Astrocyte of the cerebellum (primary cell): Measurements from ENCODE around the gene VDAC1.
"Not testable (repeated sequence)": the region's sequence is repeated elsewhere in the genome, so short reads cannot be mapped to it uniquely, and the experiment has no call there.

Experiments used
- DNase-seq: peaks from one replicate; pipeline ENCODE4 v3.0.0-alpha.2; 2011; ENCODE audit warnings: low read depth
- H3K4me3 ChIP-seq: 2 replicates; pipeline ENCODE4 v1.5.1; 2011; ENCODE audit warnings: mild to moderate bottlenecking, low read depth, low read length, moderate library complexity
- in situ Hi-C: cut with HindIII; loops from 2 replicates; pipeline ENCODE4 v1.10.0; 2017; ENCODE audit warnings: low sequenced_read_pairs
- TF ChIP-seq, protein P1 (sequence below): IDR thresholded peaks from 2 replicates; pipeline ENCODE4 v1.5.1; 2012; ENCODE audit warnings: low read length, low read depth, moderate library complexity, mild to moderate bottlenecking; ENCODE audit errors: missing control alignments

Gene VDAC1

GRCh38 chr5:133942614-133943474 is 61.9 kb downstream of the VDAC1 start:
- in situ Hi-C loops, result loop anchor here (10.0 kb wide), 1 partner anchor 388 kb away; no protein-coding TSS in a partner anchor
- TF ChIP-seq, protein P1, sequence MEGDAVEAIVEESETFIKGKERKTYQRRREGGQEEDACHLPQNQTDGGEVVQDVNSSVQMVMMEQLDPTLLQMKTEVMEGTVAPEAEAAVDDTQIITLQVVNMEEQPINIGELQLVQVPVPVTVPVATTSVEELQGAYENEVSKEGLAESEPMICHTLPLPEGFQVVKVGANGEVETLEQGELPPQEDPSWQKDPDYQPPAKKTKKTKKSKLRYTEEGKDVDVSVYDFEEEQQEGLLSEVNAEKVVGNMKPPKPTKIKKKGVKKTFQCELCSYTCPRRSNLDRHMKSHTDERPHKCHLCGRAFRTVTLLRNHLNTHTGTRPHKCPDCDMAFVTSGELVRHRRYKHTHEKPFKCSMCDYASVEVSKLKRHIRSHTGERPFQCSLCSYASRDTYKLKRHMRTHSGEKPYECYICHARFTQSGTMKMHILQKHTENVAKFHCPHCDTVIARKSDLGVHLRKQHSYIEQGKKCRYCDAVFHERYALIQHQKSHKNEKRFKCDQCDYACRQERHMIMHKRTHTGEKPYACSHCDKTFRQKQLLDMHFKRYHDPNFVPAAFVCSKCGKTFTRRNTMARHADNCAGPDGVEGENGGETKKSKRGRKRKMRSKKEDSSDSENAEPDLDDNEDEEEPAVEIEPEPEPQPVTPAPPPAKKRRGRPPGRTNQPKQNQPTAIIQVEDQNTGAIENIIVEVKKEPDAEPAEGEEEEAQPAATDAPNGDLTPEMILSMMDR, result no peak
- DNase-seq, result no peak
- H3K4me3 ChIP-seq, result no peak overlapping the region

DNA sequence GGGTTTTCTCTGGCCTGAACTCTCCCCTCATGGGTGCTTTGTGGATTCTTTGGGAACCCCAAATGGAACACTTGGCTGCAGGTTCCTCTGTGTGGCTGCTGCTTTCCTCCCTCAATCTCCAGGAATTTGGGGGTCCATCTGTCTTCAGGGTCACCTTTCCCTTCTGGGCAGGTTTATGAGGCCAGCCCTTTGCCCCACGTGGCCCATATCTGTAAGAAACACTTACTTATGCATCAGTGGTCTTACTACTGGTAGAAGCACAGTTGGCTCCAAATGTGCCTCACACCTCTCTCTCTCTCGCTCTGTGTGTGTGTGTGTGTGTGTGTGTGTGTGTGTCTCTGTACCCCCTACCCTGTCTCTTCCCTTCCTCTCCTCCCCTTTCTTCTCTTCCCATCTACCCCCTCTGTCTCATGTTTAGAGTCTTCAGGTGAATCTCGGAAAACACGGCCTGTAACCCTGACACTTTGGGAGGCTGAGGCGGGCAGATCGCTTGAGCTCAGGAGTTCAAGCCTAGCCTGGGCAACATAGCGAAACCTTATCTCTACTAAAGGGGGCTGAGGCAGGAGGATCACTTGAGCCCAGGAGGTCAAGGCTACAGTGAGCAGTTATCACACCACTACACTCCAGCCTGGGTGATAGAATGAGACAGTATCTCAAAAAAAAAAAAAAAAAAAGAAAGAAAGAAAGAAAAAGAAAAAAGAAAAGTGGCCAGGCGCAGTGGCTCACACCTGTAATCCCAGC is 63.1 kb downstream of the VDAC1 start:
- in situ Hi-C loops, result loop anchor here (10.0 kb wide), 1 partner anchor 387 kb away; no protein-coding TSS in a partner anchor
- TF ChIP-seq, protein P1, result no peak
- no peak overlapping the region for H3K4me3 ChIP-seq
- no peak for DNase-seq

DNA sequence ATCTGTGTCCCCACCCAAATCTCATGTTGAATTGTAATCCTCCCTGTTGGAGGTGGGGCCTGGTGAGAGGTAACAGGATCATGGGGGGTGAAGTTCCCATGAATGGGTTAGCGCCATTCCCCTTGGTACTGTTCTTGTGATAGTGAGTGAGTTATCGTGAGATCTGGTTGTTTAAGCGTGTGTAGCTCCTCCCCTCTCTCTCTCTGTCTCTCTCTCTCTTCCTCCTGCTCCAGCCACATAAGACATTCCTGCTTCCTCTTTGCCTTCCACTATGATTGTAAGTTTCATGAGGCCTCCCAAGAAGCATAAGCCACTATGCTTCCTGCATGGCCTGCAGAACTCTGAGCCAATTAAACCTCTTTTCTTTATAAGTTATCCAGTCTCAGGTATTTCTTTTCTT is 65.1 kb downstream of the VDAC1 start:
- no peak overlapping the region for H3K4me3 ChIP-seq
- DNase-seq, result no peak
- TF ChIP-seq, protein P1, result no peak
- in situ Hi-C loops, result loop anchor here (10.0 kb wide), 1 partner anchor 385 kb away; no protein-coding TSS in a partner anchor

DNA sequence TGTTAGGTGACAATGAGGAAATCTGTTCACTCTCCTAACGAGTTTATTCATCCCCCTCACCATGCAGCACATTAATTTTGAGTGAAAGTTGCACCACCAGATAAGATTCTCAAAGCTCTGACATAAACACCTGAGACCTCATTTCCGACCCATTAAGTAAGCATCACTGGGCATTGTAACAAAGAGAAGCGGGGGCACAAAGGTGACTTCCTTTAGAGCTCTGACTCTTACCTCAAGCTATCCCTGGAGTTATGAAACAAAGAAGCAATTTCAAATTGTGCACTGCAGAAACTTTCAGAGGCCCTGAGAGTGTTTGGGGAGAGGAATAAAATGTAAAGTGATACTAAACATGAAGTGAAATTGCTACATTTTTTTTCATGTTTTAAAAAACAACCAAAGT is 65.8 kb downstream of the VDAC1 start:
- TF ChIP-seq, protein P1, result no peak
- DNase-seq, result no peak
- in situ Hi-C loops, result no loop called here
- no peak overlapping the region for H3K4me3 ChIP-seq

DNA sequence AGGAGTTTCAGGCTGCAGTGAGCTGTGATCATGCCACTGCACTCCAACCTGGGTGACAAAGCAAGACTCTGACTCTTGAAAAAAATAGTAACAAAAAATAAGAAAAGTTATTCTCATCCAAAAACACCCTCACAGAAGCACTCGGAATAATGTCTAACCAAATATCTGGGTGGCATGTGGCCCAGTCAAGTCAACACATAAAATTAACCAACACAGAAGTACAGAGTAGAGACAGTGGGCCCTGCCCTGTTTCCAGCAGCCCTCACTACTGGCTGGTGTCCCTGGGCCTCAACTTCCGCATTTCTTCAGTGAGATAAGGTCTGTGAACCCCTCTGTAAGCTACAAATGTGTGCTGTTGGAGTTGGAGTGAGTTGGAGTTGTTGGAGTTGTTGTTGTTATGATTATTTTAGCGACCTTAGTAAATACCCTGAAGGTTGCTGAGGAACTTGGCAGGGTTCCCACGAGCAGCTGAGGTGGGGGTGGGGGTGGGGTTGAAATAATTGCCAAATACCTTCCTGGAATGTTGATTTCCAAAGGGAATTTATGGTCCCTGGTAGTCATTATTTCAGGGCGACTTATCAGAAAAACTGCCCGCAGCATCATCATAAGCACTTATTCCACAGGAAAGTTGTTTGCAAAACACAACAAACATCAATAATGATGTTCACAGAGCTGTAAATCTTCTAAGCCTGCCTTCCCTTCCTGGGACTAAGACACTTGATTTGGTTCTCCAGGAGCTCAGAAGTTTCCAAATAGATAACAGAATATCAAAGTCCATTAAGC is 66.5 kb downstream of the VDAC1 start:
- in situ Hi-C loops, result no loop called here
- H3K4me3 ChIP-seq, result no peak overlapping the region
- TF ChIP-seq, protein P1, result no peak
- no peak for DNase-seq

- H3K4me3 ChIP-seq, DNase-seq, in situ Hi-C loops: not testable (repeated sequence)
These were observed 67.1 kb downstream of the VDAC1 start for GRCh38 chr5:133937628-133938027.
